KMS-11 (cell line): ENCODE results near the gene SHC3.

ENCODE experiments used
- H2AFZ ChIP-seq: fragments of 200-600 bp; sonication (generic); 2 replicates; pipeline ENCODE4 v1.6.1; 2016; ENCODE audit warnings: antibody characterized with exemption, mixed run types, low read depth
- H3K27ac ChIP-seq: fragments of 200-600 bp; sonication (generic); 2 replicates; pipeline ENCODE4 v1.6.1; 2016; ENCODE audit warnings: mild to moderate bottlenecking, mixed run types
- H3K27me3 ChIP-seq: fragments of 200-600 bp; sonication (generic); 2 replicates; pipeline ENCODE4 v1.6.1; 2017; ENCODE audit warnings: mild to moderate bottlenecking, low read depth, mixed run types, moderate library complexity; ENCODE audit not compliant: insufficient read depth
- H3K36me3 ChIP-seq: fragments of 200-600 bp; sonication (generic); 2 replicates; pipeline ENCODE4 v1.6.1; 2017; ENCODE audit warnings: mild to moderate bottlenecking, mixed run types; ENCODE audit not compliant: insufficient read depth
- H3K4me1 ChIP-seq: fragments of 200-600 bp; sonication (generic); 2 replicates; pipeline ENCODE4 v1.6.1; 2016; ENCODE audit warnings: mild to moderate bottlenecking, low read depth, mixed run types; ENCODE audit not compliant: poor library complexity, severe bottlenecking
- H3K4me2 ChIP-seq: fragments of 200-600 bp; sonication (generic); 2 replicates; pipeline ENCODE4 v1.7.0; 2016; ENCODE audit warnings: mild to moderate bottlenecking, mixed run types
- H3K4me3 ChIP-seq: fragments of 200-600 bp; sonication (generic); IDR thresholded peaks from 2 replicates; pipeline ENCODE4 v1.6.1; 2017; ENCODE audit warnings: low read depth, low read length, mixed read lengths; ENCODE audit not compliant: insufficient read depth
- H3K79me2 ChIP-seq: fragments of 200-600 bp; sonication (generic); 2 replicates; pipeline ENCODE4 v1.6.1; 2016; ENCODE audit warnings: low read depth, mixed run types; ENCODE audit not compliant: insufficient read depth
- H3K9ac ChIP-seq: fragments of 200-600 bp; sonication (generic); 2 replicates; pipeline ENCODE4 v1.6.1; 2016; ENCODE audit warnings: mild to moderate bottlenecking, mixed run types
- H4K20me1 ChIP-seq: fragments of 200-600 bp; sonication (generic); 2 replicates; pipeline ENCODE4 v1.6.1; 2016; ENCODE audit warnings: mild to moderate bottlenecking, mixed run types; ENCODE audit not compliant: insufficient read depth
- CTCF ChIP-seq: fragments of 200-600 bp; sonication (generic); conservative IDR thresholded peaks from 2 replicates; pipeline ENCODE4 v1.6.1; 2017; ENCODE audit warnings: low read depth, mild to moderate bottlenecking, antibody characterized with exemption, low read length, moderate library complexity, mixed read lengths

The SHC3 gene

GRCh38 chr9:89036383-89036782, 142.2 kb downstream of the SHC3 start:
- no peak for TF ChIP-seq CTCF
- H3K36me3 ChIP-seq = no peaks in the 10 kb centered on the region

GRCh38 chr9:89032661-89033060, 146.0 kb downstream of the SHC3 start:
- Histone ChIP-seq H3K79me2 (no peaks in the 10 kb centered on the region), H3K9ac (no peak overlapping the region), H3K4me2 (no peak overlapping the region), H3K36me3 (no peaks in the 10 kb centered on the region), H3K27ac (no peak overlapping the region), H3K27me3 (no peaks in the 10 kb centered on the region), H3K4me3 (no peak overlapping the region), H3K4me1 (no peaks in the 10 kb centered on the region), H4K20me1 (no peaks in the 10 kb centered on the region), H2AFZ (no peak overlapping the region)
- no peak for TF ChIP-seq CTCF

More at GRCh38 chr9:89036383-89036782, 142.2 kb downstream of the SHC3 start:
- Histone ChIP-seq H3K27ac (no peak overlapping the region), H3K9ac (no peak overlapping the region), H3K4me2 (no peak overlapping the region), H3K4me3 (no peak overlapping the region), H3K4me1 (no peaks in the 10 kb centered on the region), H4K20me1 (no peaks in the 10 kb centered on the region), H3K27me3 (no peaks in the 10 kb centered on the region), H3K79me2 (no peaks in the 10 kb centered on the region), H2AFZ (no peak overlapping the region)

GRCh38 chr9:89032173-89032572, 146.4 kb downstream of the SHC3 start:
- no peak overlapping the region for H3K4me2 ChIP-seq
- H3K9ac ChIP-seq = no peak overlapping the region
- H3K27ac ChIP-seq = no peak overlapping the region
- H3K79me2 ChIP-seq = no peaks in the 10 kb centered on the region
- H3K36me3 ChIP-seq = no peaks in the 10 kb centered on the region
- TF ChIP-seq CTCF = no peak
- H2AFZ ChIP-seq = no peak overlapping the region
- no peaks in the 10 kb centered on the region for H3K4me1 ChIP-seq
- no peaks in the 10 kb centered on the region for H3K27me3 ChIP-seq
- H3K4me3 ChIP-seq = no peak overlapping the region
- no peaks in the 10 kb centered on the region for H4K20me1 ChIP-seq

- H3K36me3 ChIP-seq = no peaks in the 10 kb centered on the region
- no peaks in the 10 kb centered on the region for H4K20me1 ChIP-seq
- no peak overlapping the region for H3K27ac ChIP-seq
- no peak overlapping the region for H3K9ac ChIP-seq
- H3K79me2 ChIP-seq = no peaks in the 10 kb centered on the region
- H3K27me3 ChIP-seq = no peaks in the 10 kb centered on the region
- no peak overlapping the region for H2AFZ ChIP-seq
- no peak overlapping the region for H3K4me2 ChIP-seq
- H3K4me1 ChIP-seq = no peaks in the 10 kb centered on the region
- TF ChIP-seq CTCF = no peak
- H3K4me3 ChIP-seq = no peak overlapping the region
Measured at GRCh38 chr9:89029788-89030187, 148.8 kb downstream of the SHC3 start.
